ENCODE results near the gene PRRX1.

PRRX1 gene

DNA sequence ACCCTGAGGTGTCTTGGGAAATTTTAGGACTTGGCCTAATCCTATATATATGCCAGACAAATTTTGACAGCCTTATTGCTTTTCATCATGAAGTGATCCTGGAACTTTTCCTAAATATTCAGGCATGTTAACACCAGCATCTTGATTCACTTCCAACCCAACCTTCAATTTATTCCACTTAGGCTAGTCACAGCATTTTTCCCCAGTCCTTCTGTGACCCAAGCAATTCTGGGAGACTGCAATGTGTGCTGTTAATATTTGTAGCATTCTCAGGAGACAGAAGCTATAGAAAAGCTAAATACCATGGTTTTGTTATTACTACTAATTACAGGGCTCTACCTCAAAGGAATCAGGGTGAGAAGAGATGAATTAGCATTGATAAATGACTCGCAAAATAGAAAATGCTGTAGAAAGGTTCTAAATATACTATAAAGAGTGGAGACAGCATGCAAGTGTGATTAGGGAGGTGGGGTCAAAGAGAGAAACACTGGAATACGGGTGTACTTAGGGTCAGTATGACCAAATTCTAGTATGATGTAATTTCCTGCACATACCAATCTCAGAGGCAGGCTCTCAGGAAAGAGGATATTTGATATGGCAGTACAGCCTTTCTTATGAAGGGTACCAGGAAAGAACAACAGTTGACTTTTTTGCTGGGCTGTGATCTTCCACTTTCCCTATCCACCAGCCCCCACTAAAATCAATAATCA lies 29.1 kb downstream of the PRRX1 start:
- H3K4me3 ChIP-seq (ENCODE audit: low read length), result no peak overlapping the region
- TF ChIP-seq, protein P1, sequence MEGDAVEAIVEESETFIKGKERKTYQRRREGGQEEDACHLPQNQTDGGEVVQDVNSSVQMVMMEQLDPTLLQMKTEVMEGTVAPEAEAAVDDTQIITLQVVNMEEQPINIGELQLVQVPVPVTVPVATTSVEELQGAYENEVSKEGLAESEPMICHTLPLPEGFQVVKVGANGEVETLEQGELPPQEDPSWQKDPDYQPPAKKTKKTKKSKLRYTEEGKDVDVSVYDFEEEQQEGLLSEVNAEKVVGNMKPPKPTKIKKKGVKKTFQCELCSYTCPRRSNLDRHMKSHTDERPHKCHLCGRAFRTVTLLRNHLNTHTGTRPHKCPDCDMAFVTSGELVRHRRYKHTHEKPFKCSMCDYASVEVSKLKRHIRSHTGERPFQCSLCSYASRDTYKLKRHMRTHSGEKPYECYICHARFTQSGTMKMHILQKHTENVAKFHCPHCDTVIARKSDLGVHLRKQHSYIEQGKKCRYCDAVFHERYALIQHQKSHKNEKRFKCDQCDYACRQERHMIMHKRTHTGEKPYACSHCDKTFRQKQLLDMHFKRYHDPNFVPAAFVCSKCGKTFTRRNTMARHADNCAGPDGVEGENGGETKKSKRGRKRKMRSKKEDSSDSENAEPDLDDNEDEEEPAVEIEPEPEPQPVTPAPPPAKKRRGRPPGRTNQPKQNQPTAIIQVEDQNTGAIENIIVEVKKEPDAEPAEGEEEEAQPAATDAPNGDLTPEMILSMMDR (conservative IDR thresholded peaks at IDR 0.05; ENCODE audit: low read length), result no peak
- peak; percentile 82 for DNase-seq (ENCODE audit: low read depth)

DNA sequence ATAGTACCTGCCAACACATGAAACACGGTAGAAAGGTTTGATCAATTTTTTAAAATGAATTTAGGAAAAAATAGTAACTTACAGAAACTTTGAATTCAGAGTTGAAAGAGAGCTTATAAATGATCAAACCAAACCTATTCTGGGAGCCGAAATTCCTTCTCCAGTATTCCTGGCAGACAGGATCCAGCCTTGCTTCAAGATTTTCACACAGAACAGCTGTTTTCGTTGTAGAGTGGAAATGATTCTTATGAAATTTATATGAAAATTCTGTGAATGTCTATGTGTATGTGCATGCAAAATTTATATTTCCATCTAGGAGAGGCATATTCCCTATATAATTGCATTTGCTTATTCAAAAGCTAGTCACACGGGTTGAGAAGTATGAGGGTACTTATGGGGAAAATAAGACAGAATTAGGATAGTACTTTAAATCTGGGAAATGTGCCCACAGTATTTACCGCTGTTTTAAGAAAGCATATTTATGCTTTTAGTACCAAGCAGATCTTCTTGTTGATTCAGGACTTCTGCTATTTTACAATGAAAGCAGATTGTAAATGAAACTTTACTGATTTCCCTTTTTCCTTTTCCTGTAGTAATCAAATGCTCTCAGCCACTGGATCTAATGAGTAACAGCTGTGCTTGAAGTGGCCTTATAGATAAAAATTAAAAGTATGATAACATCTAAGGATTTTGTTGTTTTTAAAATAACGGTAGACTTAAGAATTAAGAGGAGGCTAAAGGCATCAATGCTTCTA lies 30.4 kb downstream of the PRRX1 start:
- TF ChIP-seq, protein P1 (conservative IDR thresholded peaks at IDR 0.05; ENCODE audit: low read length), result no peak
- H3K4me3 ChIP-seq (ENCODE audit: low read length), result no peak overlapping the region; the same call in 1 of the 2 replicates
- DNase-seq (ENCODE audit: low read depth), result peak; percentile 46

DNA sequence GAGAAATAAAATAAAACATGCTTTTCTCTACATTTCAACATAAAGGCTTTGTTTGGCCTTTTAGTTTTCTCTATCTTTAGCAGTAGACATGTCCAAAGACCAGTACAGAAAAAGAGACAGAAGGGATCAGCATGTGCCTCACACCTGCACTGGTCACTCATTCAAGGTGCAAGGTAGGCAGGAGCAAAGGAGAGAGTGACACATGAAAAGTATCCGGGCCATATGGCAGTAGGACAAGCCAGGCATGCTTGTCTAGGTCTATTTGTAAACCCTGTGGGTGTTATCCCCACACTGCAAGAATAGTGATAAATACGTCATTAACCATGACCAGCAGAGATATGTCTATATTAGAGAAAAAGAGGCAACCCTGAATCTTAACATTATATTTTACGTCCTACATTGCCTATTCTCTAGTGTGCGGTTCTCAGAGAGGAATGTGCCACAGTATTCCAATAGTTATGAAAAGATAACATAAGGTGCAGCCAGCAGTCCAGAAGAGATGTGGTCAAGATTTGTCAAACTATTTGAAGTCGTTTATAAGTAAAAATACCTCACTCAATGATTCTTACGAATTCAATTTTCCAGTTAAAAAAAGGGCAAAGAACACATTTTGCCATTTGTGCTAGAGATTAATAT lies 32.1 kb downstream of the PRRX1 start:
- no peak overlapping the region for H3K4me3 ChIP-seq (ENCODE audit: low read length)
- no peak for DNase-seq (ENCODE audit: low read depth)
- TF ChIP-seq, protein P1 (conservative IDR thresholded peaks at IDR 0.05; ENCODE audit: low read length), result no peak

DNA sequence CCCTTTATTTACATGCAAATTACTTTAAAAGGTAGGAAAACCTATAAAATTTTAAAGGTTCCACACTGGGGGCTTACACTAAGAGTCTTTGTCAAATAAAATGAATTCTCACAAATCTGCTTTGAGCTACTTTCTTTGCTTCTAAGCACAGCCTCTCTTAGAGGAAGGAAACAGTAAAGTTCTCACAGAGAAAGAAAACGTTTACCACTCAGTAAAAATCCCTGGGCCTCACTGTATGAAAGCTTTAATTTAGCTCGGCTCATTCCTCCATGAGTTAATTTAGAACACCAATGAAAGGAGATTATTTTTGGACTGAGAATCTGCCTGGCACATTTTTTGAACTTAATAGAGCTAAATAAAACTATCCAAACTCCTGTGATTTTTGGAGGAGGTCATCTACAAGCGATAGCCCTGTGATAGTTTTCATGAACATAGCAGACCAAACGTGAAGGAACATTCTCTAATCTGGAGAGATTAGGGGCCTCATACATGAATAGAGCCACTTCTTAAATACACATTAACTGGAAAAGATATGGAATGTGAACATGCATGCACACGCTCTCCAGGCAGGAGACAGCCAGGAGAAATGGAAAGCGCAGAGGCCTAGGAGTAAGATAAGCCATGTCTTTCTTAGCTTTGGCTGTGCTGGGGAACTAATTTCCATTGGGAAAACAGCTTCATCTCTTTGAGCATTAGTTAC lies 32.8 kb downstream of the PRRX1 start:
- no peak overlapping the region for H3K4me3 ChIP-seq (ENCODE audit: low read length)
- TF ChIP-seq, protein P1 (conservative IDR thresholded peaks at IDR 0.05; ENCODE audit: low read length), result no peak
- no peak for DNase-seq (ENCODE audit: low read depth)

DNA sequence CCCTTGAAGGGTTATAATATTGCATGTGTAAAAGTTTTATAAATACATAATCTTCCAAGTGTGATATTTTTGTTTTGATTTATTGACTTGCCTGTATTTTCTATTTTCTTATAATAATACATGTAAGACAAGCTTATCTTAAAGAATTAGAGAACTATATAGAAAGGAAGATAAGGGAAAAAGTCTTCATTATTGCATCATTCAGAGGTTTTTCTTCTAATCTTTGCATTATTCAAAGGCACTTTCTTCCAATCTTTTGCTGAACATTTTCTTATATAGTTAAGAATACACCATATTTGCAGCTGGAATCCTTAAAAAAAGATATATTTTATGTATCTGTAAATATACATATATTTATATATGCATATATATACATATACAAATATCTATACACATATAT lies 33.4 kb downstream of the PRRX1 start:
- H3K4me3 ChIP-seq (ENCODE audit: low read length), result no peak overlapping the region
- DNase-seq (ENCODE audit: low read depth), result no peak
- TF ChIP-seq, protein P1 (conservative IDR thresholded peaks at IDR 0.05; ENCODE audit: low read length), result no peak

DNA sequence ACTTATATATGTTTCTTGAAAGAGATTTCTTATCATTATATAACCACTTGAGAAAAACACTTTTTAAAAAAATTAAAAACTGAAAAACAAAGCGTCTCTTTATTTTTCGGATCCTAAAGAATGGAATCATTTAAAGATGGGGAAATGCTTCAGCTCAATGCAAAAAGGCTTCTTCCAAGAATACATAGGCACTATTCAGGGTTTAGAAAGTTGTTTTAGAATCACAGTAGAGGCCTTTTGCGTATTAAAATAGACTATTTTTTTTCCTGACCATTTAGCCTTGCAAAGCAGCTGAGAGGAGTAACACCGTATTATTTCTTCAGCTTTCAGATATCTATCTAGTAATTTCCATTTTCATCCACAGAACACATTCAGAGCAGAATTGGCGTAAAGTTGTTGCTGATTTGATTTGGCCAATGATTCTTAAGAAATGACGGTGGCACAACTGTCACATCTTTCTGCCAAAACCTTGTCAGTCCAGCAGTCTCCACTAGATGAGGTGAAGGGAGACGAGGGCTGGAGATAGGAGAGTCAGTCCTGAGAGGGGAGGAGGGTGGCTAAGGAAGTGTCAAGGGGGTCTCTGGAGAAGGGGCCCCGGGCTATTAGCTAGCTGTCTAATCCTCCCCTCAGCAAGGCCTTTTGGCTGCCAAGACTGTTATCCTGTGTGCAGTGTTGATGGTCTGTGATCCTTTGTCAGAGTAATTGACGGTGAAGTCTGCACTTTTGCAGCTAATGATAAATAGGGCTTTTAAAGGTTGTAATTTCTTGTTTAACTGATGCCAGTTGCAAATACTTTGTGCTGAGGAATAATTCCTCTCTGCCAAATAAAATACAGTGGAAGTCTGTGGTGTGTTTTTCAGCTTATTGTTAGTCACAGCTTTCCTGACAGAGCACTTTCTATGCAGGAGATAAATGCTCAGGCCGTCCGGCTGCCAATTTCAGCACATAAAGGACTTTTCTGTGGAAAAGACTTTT lies 34.7 kb downstream of the PRRX1 start:
- TF ChIP-seq, protein P1 (conservative IDR thresholded peaks at IDR 0.05; ENCODE audit: low read length), result no peak
- peak; percentile 75 for DNase-seq (ENCODE audit: low read depth)
- H3K4me3 ChIP-seq (ENCODE audit: low read length), result peak overlapping the region; percentile 15; the same call in 1 of the 2 replicates
